Measurements from ENCODE around the gene FHIT.

Gene FHIT

DNA sequence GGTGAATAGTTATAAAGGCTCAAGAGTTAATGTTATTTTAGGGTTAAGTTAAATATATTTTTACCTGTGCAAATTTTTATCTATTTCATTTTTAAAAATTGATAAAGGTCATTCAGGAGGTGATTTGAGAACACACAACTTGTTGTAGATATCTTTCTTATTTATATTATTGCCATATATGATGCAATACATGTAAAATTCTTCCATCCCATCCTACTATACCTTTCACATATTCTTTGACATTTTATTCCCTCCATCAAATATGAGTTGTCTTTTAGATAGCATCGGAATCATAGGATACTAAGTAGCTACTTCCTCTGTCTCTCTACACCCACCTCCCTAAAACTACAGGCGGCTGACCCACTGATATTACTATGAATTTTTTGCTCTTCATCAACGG lies 734.1 kb downstream of the FHIT start:
- no peak for DNase-seq (ENCODE audit: low read depth)
- TF ChIP-seq, protein P1, sequence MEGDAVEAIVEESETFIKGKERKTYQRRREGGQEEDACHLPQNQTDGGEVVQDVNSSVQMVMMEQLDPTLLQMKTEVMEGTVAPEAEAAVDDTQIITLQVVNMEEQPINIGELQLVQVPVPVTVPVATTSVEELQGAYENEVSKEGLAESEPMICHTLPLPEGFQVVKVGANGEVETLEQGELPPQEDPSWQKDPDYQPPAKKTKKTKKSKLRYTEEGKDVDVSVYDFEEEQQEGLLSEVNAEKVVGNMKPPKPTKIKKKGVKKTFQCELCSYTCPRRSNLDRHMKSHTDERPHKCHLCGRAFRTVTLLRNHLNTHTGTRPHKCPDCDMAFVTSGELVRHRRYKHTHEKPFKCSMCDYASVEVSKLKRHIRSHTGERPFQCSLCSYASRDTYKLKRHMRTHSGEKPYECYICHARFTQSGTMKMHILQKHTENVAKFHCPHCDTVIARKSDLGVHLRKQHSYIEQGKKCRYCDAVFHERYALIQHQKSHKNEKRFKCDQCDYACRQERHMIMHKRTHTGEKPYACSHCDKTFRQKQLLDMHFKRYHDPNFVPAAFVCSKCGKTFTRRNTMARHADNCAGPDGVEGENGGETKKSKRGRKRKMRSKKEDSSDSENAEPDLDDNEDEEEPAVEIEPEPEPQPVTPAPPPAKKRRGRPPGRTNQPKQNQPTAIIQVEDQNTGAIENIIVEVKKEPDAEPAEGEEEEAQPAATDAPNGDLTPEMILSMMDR (IDR thresholded peaks at IDR 0.05; ENCODE audit: control insufficient read depth, insufficient read depth, low read depth, low read length, missing control alignments) = no peak
- H3K4me3 ChIP-seq (ENCODE audit: control insufficient read depth, low read depth, low read length) = no peak overlapping the region

GRCh38 chr3:60514866-60515265 lies 736.4 kb downstream of the FHIT start:
- DNase-seq (ENCODE audit: low read depth) = no peak
- TF ChIP-seq, protein P1 (IDR thresholded peaks at IDR 0.05; ENCODE audit: control insufficient read depth, insufficient read depth, low read depth, low read length, missing control alignments) = no peak
- no peak overlapping the region for H3K4me3 ChIP-seq (ENCODE audit: control insufficient read depth, low read depth, low read length)

- no peak overlapping the region for H3K4me3 ChIP-seq (ENCODE audit: control insufficient read depth, low read depth, low read length)
- no peak for DNase-seq (ENCODE audit: low read depth)
- TF ChIP-seq, protein P1 (IDR thresholded peaks at IDR 0.05; ENCODE audit: control insufficient read depth, insufficient read depth, low read depth, low read length, missing control alignments) = no peak
These were observed 737.1 kb downstream of the FHIT start for GRCh38 chr3:60514085-60514649.

- H3K4me3 ChIP-seq (ENCODE audit: control insufficient read depth, low read depth, low read length) = no peak overlapping the region
- no peak for DNase-seq (ENCODE audit: low read depth)
- TF ChIP-seq, protein P1 (IDR thresholded peaks at IDR 0.05; ENCODE audit: control insufficient read depth, insufficient read depth, low read depth, low read length, missing control alignments) = no peak
These were observed 738.0 kb downstream of the FHIT start for GRCh38 chr3:60513241-60513640.

- TF ChIP-seq, protein P1 (IDR thresholded peaks at IDR 0.05; ENCODE audit: control insufficient read depth, insufficient read depth, low read depth, low read length, missing control alignments) = no peak
- no peak for DNase-seq (ENCODE audit: low read depth)
These were observed 738.7 kb downstream of the FHIT start for GRCh38 chr3:60512506-60512905.

GRCh38 chr3:60509471-60509870 lies 741.8 kb downstream of the FHIT start:
- TF ChIP-seq, protein P1 (IDR thresholded peaks at IDR 0.05; ENCODE audit: control insufficient read depth, insufficient read depth, low read depth, low read length, missing control alignments) = no peak
- H3K4me3 ChIP-seq (ENCODE audit: control insufficient read depth, low read depth, low read length) = no peak overlapping the region
- DNase-seq (ENCODE audit: low read depth) = no peak

More at GRCh38 chr3:60512506-60512905, 738.7 kb downstream of the FHIT start:
- H3K4me3 ChIP-seq (ENCODE audit: control insufficient read depth, low read depth, low read length) = no peak overlapping the region

Data from AG09309 (cell line).